Stimulated activated naive CD8-positive, alpha-beta T cell treated with anti-CD3 and anti-CD28 coated beads, Interleukin-15, Interleukin-2, amounts not matched to agents 100 ng/mL and 50 ng/mL, for 24 hours (primary cell): ENCODE results near the gene NFKBIZ.

Experiments used
- H3K27ac Mint-ChIP-seq: one replicate; pipeline ENCODE4 v1.8.0; 2021; ENCODE audit warnings: mild to moderate bottlenecking, mixed read lengths
- H3K27me3 Mint-ChIP-seq: one replicate; pipeline ENCODE4 v1.8.0; 2021; ENCODE audit warnings: mixed read lengths
- H3K36me3 Mint-ChIP-seq: one replicate; pipeline ENCODE4 v1.8.0; 2021; ENCODE audit warnings: low read depth, mixed read lengths
- H3K4me1 Mint-ChIP-seq: one replicate; pipeline ENCODE4 v1.8.0; 2021; ENCODE audit warnings: low read depth, mixed read lengths
- H3K4me3 Mint-ChIP-seq: one replicate; pipeline ENCODE4 v1.8.0; 2021; ENCODE audit warnings: mild to moderate bottlenecking, mixed read lengths
- H3K9me3 Mint-ChIP-seq: one replicate; pipeline ENCODE4 v1.8.0; 2021; ENCODE audit warnings: mixed read lengths

NFKBIZ gene

GRCh38 chr3:101836160-101836559, 13.2 kb upstream of the NFKBIZ start:
- H3K27me3 Mint-ChIP-seq: no peaks in the 10 kb centered on the region
- peaks cover 67% of the 10 kb centered on the region for H3K4me1 Mint-ChIP-seq
- H3K36me3 Mint-ChIP-seq: peaks cover 56% of the 10 kb centered on the region
- H3K27ac Mint-ChIP-seq: no peak overlapping the region
- H3K4me3 Mint-ChIP-seq: no peak overlapping the region
- H3K9me3 Mint-ChIP-seq: no peaks in the 10 kb centered on the region

GRCh38 chr3:101836652-101837598, 12.4 kb upstream of the NFKBIZ start:
- no peaks in the 10 kb centered on the region for H3K9me3 Mint-ChIP-seq
- no peaks in the 10 kb centered on the region for H3K27me3 Mint-ChIP-seq
- H3K4me1 Mint-ChIP-seq: peaks cover 59% of the 10 kb centered on the region
- peaks cover 57% of the 10 kb centered on the region for H3K36me3 Mint-ChIP-seq
- no peak overlapping the region for H3K27ac Mint-ChIP-seq
- H3K4me3 Mint-ChIP-seq: no peak overlapping the region

- Mint-ChIP-seq H3K4me3 (no peak overlapping the region), H3K27ac (no peak overlapping the region), H3K36me3 (peaks cover 46% of the 10 kb centered on the region), H3K9me3 (no peaks in the 10 kb centered on the region), H3K4me1 (peaks cover 41% of the 10 kb centered on the region), H3K27me3 (no peaks in the 10 kb centered on the region)
Measured at GRCh38 chr3:101838691-101839090, 10.6 kb upstream of the NFKBIZ start.

GRCh38 chr3:101840066-101840465, 9.2 kb upstream of the NFKBIZ start:
- Mint-ChIP-seq H3K36me3 (peaks cover 41% of the 10 kb centered on the region), H3K9me3 (no peaks in the 10 kb centered on the region), H3K27ac (no peak overlapping the region), H3K4me1 (peaks cover 29% of the 10 kb centered on the region), H3K4me3 (no peak overlapping the region), H3K27me3 (no peaks in the 10 kb centered on the region)

- no peak overlapping the region for H3K4me3 Mint-ChIP-seq
- H3K9me3 Mint-ChIP-seq: no peaks in the 10 kb centered on the region
- peaks cover 36% of the 10 kb centered on the region for H3K36me3 Mint-ChIP-seq
- H3K4me1 Mint-ChIP-seq: peaks cover 6% of the 10 kb centered on the region
- H3K27ac Mint-ChIP-seq: no peak overlapping the region
- no peaks in the 10 kb centered on the region for H3K27me3 Mint-ChIP-seq
Measured at GRCh38 chr3:101842245-101842934, 6.9 kb upstream of the NFKBIZ start.

- no peaks in the 10 kb centered on the region for H3K9me3 Mint-ChIP-seq
- H3K4me3 Mint-ChIP-seq: no peak overlapping the region
- H3K36me3 Mint-ChIP-seq: peaks cover 36% of the 10 kb centered on the region
- peaks cover under 1% of the 10 kb centered on the region for H3K4me1 Mint-ChIP-seq
- H3K27ac Mint-ChIP-seq: no peak overlapping the region
- no peaks in the 10 kb centered on the region for H3K27me3 Mint-ChIP-seq
Measured at GRCh38 chr3:101842935-101843330, 6.4 kb upstream of the NFKBIZ start.

GRCh38 chr3:101845425-101845824, 3.9 kb upstream of the NFKBIZ start:
- Mint-ChIP-seq H3K27me3 (no peaks in the 10 kb centered on the region), H3K27ac (no peak overlapping the region), H3K36me3 (peaks cover 39% of the 10 kb centered on the region), H3K4me1 (peaks cover 8% of the 10 kb centered on the region), H3K9me3 (no peaks in the 10 kb centered on the region), H3K4me3 (no peak overlapping the region)

- no peak overlapping the region for H3K27ac Mint-ChIP-seq
- H3K4me1 Mint-ChIP-seq: peaks cover 17% of the 10 kb centered on the region
- H3K27me3 Mint-ChIP-seq: no peaks in the 10 kb centered on the region
- H3K9me3 Mint-ChIP-seq: no peaks in the 10 kb centered on the region
- H3K4me3 Mint-ChIP-seq: no peak overlapping the region
- H3K36me3 Mint-ChIP-seq: peaks cover 40% of the 10 kb centered on the region
Measured at GRCh38 chr3:101846709-101847108, 2.6 kb upstream of the NFKBIZ start.

GRCh38 chr3:101847328-101847727, 2.0 kb upstream of the NFKBIZ start:
- Mint-ChIP-seq H3K27ac (no peak overlapping the region), H3K36me3 (peaks cover 41% of the 10 kb centered on the region), H3K4me1 (peaks cover 23% of the 10 kb centered on the region), H3K9me3 (no peaks in the 10 kb centered on the region), H3K27me3 (no peaks in the 10 kb centered on the region), H3K4me3 (no peak overlapping the region)

GRCh38 chr3:101848326-101848725, 988 bp upstream of the NFKBIZ start:
- no peaks in the 10 kb centered on the region for H3K27me3 Mint-ChIP-seq
- H3K4me3 Mint-ChIP-seq: peak overlapping the region; percentile 74
- no peaks in the 10 kb centered on the region for H3K9me3 Mint-ChIP-seq
- H3K4me1 Mint-ChIP-seq: peaks cover 33% of the 10 kb centered on the region
- H3K36me3 Mint-ChIP-seq: peaks cover 48% of the 10 kb centered on the region
- peak overlapping the region; percentile 58 for H3K27ac Mint-ChIP-seq

GRCh38 chr3:101849714-101850245, 466 bp downstream of the NFKBIZ start:
- peak overlapping the region; percentile 94 for H3K27ac Mint-ChIP-seq
- peak overlapping the region; percentile 95 for H3K4me3 Mint-ChIP-seq
- H3K9me3 Mint-ChIP-seq: no peaks in the 10 kb centered on the region
- H3K36me3 Mint-ChIP-seq: peaks cover 58% of the 10 kb centered on the region
- peaks cover 47% of the 10 kb centered on the region for H3K4me1 Mint-ChIP-seq
- no peaks in the 10 kb centered on the region for H3K27me3 Mint-ChIP-seq

GRCh38 chr3:101850246-101851051, 1.1 kb downstream of the NFKBIZ start:
- Mint-ChIP-seq H3K4me3 (peak overlapping the region; percentile 95), H3K27me3 (no peaks in the 10 kb centered on the region), H3K36me3 (peaks cover 64% of the 10 kb centered on the region), H3K27ac (peak overlapping the region; percentile 94), H3K4me1 (peaks cover 54% of the 10 kb centered on the region), H3K9me3 (no peaks in the 10 kb centered on the region)

GRCh38 chr3:101851072-101851770, 1.9 kb downstream of the NFKBIZ start:
- peaks cover 58% of the 10 kb centered on the region for H3K4me1 Mint-ChIP-seq
- peak overlapping the region; percentile 94 for H3K27ac Mint-ChIP-seq
- H3K9me3 Mint-ChIP-seq: no peaks in the 10 kb centered on the region
- H3K4me3 Mint-ChIP-seq: peak overlapping the region; percentile 95
- H3K36me3 Mint-ChIP-seq: peaks cover 63% of the 10 kb centered on the region
- no peaks in the 10 kb centered on the region for H3K27me3 Mint-ChIP-seq
